ENCODE results near the gene GRM4. TPM values are rescaled to one million over a fixed set of nuclear protein-coding genes. Genes with fewer than 3 reads are reported as not detected.

Gene GRM4
- total RNA-seq, 4 donors from 2014 or later, result not detected

DNA sequence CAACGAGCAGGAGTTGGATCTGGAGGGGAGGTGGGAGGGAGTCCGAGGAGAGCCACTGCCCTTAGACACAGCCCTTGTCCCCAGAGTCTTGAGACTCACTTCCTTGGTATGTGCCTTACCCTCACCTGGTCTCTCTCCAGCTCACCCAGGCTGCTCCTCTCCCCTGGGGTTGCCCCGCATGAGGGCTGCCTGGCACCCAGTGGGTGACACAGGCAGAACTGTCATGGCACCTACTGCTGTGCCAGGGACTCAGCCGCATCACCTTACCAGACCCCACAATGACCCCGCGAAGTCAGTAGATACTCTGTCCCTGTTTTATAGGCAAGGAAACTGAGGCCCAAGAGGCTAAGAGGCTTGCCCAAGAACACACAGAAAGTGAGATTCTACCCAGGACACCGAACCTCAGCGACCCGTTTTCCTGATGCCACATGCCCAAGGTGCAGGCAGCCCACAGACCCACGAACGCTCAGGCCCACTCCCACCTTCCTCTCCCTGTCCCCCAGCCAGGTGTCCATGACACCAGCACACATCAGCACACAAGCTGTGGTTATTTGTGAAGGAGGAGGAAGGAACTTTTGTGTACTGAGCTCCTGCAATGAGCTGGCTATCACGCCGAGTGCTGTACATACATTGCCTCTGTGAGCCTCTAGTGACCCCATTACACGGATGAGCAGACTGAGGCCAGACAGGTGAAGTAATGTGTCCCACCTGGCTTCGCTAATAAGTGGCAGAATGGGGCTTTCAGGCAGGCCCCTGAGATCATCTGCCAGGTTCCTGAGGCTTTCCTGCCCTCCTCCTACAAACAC is 168.1 kb downstream of the GRM4 start:
- no peaks in the 10 kb centered on the region for H3K9me3 ChIP-seq
- peaks cover 0 to 2% (median 0%) of the 10 kb centered on the region in 3 donors for H3K4me1 ChIP-seq
- intact Hi-C loops (cut with DNase I), result no loop called here
- H3K4me3 ChIP-seq, result no peak overlapping the region
- 80 to 83% methylated on average over 4 to 11 of the region's 15 CpGs for WGBS, 2 donors
- H3K27me3 ChIP-seq, result peaks cover 0 to 53% (median 6%) of the 10 kb centered on the region in 4 donors
- H3K36me3 ChIP-seq, result no peaks in the 10 kb centered on the region
- no peak overlapping the region for H3K27ac ChIP-seq
- no peak for DNase-seq
- TF ChIP-seq POLR2A (IDR thresholded peaks at IDR 0.05), result no peak
- TF ChIP-seq, protein P1, sequence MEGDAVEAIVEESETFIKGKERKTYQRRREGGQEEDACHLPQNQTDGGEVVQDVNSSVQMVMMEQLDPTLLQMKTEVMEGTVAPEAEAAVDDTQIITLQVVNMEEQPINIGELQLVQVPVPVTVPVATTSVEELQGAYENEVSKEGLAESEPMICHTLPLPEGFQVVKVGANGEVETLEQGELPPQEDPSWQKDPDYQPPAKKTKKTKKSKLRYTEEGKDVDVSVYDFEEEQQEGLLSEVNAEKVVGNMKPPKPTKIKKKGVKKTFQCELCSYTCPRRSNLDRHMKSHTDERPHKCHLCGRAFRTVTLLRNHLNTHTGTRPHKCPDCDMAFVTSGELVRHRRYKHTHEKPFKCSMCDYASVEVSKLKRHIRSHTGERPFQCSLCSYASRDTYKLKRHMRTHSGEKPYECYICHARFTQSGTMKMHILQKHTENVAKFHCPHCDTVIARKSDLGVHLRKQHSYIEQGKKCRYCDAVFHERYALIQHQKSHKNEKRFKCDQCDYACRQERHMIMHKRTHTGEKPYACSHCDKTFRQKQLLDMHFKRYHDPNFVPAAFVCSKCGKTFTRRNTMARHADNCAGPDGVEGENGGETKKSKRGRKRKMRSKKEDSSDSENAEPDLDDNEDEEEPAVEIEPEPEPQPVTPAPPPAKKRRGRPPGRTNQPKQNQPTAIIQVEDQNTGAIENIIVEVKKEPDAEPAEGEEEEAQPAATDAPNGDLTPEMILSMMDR (IDR thresholded peaks at IDR 0.05), result no peak

DNA sequence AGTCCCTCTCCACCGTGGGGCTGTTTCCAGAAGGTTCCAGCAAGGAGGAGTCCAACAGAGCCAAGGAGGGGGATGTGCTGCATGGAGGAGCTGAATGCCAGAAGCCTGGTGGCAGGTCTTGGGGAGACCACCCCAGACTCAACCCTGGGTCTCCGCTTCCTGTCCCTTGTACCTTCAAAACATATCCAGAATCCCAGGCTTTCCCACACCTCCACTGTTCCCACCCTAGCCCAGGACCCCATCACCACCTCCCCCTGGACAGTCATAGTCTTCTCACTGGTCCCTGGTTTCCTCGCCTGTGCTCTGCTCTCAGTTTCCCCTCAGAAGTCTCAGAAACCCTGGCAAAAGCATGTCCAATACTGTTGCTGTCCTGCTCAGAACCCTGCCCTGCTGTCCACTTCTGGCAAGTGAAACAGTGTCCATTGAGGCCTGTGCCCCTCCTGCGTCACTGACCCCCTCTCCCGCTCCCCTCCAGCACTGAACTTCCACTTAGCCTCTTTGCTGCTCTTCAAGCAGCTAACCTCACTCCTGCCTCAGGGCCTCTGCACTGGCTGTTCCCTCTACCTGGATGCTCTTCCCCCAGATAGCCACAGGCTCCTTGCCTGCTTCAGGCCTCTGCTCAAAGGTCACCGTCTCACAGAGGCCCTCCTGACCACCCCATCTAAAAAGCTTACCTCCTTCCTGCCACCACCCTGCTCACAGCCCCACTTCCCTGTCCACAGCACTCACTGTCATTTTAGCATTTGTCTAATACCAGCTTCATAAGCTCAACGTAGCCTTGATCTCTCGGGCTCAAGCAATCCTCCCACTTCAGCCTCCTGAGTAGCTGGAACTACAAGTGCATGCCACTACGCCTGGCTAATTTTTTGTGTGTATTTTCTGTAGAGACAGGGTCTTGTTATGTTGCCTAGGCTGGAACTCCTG is 169.2 kb downstream of the GRM4 start:
- Histone ChIP-seq H3K36me3 (no peaks in the 10 kb centered on the region), H3K4me3 (no peak overlapping the region), H3K27ac (no peak overlapping the region), H3K9me3 (no peaks in the 10 kb centered on the region), H3K4me1 (no peaks in the 10 kb centered on the region), H3K27me3 (peaks cover 0 to 62% (median 6%) of the 10 kb centered on the region in 4 donors)
- WGBS, 2 donors, result 86 to 89% methylated on average over 7 of the region's 9 CpGs
- TF ChIP-seq POLR2A (IDR thresholded peaks at IDR 0.05), result no peak
- TF ChIP-seq, protein P1 (IDR thresholded peaks at IDR 0.05), result no peak
- intact Hi-C loops (cut with DNase I), result no loop called here
- no peak for DNase-seq

DNA sequence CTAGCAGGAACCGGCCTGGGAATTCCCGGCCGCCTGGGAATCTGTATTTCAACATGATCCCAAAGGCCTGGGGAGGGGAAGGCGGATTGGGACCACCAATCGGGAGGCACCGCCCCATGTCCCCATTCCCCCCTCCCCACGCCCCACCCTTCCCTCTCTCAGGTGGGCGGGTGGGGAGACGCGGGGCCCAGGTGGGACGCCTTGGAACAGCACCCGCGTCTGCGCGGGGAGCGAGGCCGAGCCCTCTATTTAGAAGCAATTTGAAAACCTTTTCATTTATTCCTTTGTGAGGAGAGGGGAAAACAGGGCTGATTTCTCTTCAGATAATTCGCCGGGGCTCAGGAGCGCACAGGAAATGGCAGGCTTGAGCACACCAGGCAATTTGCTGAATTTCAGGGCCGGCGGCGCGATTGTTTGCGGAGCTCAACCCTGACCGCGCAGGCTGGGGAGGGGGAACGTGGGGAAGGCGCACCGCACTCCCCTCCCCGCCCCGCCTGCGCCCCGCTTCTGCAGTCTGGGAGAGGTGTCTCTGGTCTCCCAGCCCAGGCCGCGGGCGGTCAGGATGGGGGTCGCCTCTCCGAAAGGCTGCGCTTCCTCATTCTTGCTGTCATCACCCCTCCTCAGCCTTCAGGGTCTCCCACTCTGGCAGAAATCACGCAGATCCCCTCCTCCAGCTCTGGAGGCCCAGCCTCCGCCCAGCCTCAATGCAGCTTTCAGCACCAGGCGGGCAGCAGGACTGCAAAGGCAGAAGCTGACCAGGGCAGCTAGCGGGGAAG is 170.0 kb downstream of the GRM4 start:
- intact Hi-C loops (cut with DNase I), result no loop called here
- Histone ChIP-seq H3K27me3 (peaks cover 0 to 70% (median 6%) of the 10 kb centered on the region in 4 donors), H3K27ac (no peak overlapping the region), H3K36me3 (no peaks in the 10 kb centered on the region), H3K4me1 (no peaks in the 10 kb centered on the region), H3K9me3 (no peaks in the 10 kb centered on the region), H3K4me3 (no peak overlapping the region)
- DNase-seq, result no peak
- TF ChIP-seq, protein P1 (IDR thresholded peaks at IDR 0.05), result no peak
- no peak for TF ChIP-seq POLR2A (IDR thresholded peaks at IDR 0.05)
- 27 to 34% methylated on average over 19 to 32 of the region's 44 CpGs for WGBS, 2 donors

DNA sequence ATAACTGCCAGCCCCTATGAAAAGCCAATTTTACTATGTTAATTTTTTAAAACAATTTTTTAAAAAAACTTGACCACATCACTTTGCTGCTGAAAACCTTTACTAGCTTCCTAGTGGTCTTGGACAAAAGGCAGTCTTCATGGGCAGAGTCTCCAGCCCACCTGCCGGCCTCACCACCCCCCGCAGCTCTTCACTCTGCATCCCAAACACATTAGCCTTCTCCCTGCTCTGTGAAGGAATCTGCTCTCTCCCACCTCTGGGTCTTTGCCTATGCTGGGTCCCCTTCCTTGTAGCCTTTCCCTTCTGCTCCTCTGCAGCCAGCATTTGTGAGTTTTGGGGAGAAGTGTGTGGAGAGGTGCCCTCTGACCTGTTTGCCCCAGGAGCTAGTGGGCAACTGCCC is 171.4 kb downstream of the GRM4 start:
- Histone ChIP-seq H3K27me3 (peaks cover 0 to 81% (median 6%) of the 10 kb centered on the region in 4 donors), H3K4me3 (no peak overlapping the region), H3K9me3 (no peaks in the 10 kb centered on the region), H3K27ac (no peak overlapping the region), H3K36me3 (no peaks in the 10 kb centered on the region), H3K4me1 (no peaks in the 10 kb centered on the region)
- no peak for DNase-seq
- intact Hi-C loops (cut with DNase I), result no loop called here
- 50 to 86% methylated on average over 2 of the region's 2 CpGs for WGBS, 2 donors
- TF ChIP-seq, protein P1 (IDR thresholded peaks at IDR 0.05), result no peak
- TF ChIP-seq POLR2A (IDR thresholded peaks at IDR 0.05), result no peak
